Body of pancreas (tissue), 4 donors: ENCODE data around the gene SV2B. TPM values are rescaled to one million over a fixed set of nuclear protein-coding genes. Genes with fewer than 3 reads are reported as not detected.

ENCODE experiments used
- ATAC-seq: fragments of 150-250 bp; one replicate; pipeline ENCODE4 v1.9.1; 2016
- DNase-seq, 4 donors: peaks; one replicate each; pipeline ENCODE4 v3.0.0-alpha.2; 2019
- H3K27ac ChIP-seq, 4 donors: fragments of 200-600 bp; sonication (generic); 1 replicate in 3 of 4; 2 replicates in 1 of 4; pipeline versions ENCODE4 v1.5.1 to v1.6.1; 2016 to 2019; ENCODE audit warnings: mild to moderate bottlenecking in 1 of 4, mixed read lengths in 1 of 4, moderate library complexity in 1 of 4
- H3K27me3 ChIP-seq, 2 donors: fragments of 200-600 bp; sonication (generic); one replicate each; pipeline ENCODE4 v1.6.0; 2016; ENCODE audit warnings: mild to moderate bottlenecking in 1 of 2
- H3K36me3 ChIP-seq, 2 donors: fragments of 200-600 bp; sonication (generic); replicated peaks in 1 of 2; 2 replicates each; pipeline ENCODE4 v1.5.1; 2016; ENCODE audit warnings: low read depth in 2 of 2; ENCODE audit not compliant: insufficient read depth in 1 of 2
- H3K4me1 ChIP-seq: fragments of 200-600 bp; sonication (generic); one replicate; pipeline ENCODE4 v1.6.0; 2016
- H3K4me3 ChIP-seq, 2 donors: fragments of 200-600 bp; sonication (generic); 1 replicate in 1 of 2; 2 replicates in 1 of 2; pipeline ENCODE4 v1.5.1; 2016 to 2019
- H3K9me3 ChIP-seq, 3 donors: fragments of 200-600 bp; sonication (generic); 1 replicate in 2 of 3; 2 replicates in 1 of 3; pipeline ENCODE4 v1.5.1; 2016
- CTCF ChIP-seq, 7 experiments: fragments of 450-650 bp in 4 of 7; fragments of 200-600 bp in 3 of 7; sonication (generic) in 3 of 7; IDR thresholded peaks; one replicate each; pipeline ENCODE4 v1.5.1; 2016 to 2019; ENCODE audit warnings: antibody characterized with exemption in 7 of 7
- POLR2A ChIP-seq, 3 donors: fragments of 450-650 bp; IDR thresholded peaks; one replicate each; pipeline ENCODE4 v1.6.1; 2016; ENCODE audit warnings: antibody characterized with exemption in 3 of 3, mild to moderate bottlenecking in 2 of 3
- WGBS, 2 donors: methylation state at CpG; one replicate each; pipeline ENCODE4 v1.1.5; 2017; 5-methylcytosine and 5-hydroxymethylcytosine counted together
- intact Hi-C: fragments of 100-400 bp; cut with DNase I; formaldehyde crosslinking; loops from one replicate; pipeline ENCODE4 v1.15.1; 2023
- total RNA-seq, 2 donors: library from RNA; depleted of rRNA; stranded (reverse); fragments of >200 nt; gene quantifications; one replicate each; pipeline ENCODE4 v1.1.0, GENCODE V29; 2016

Gene SV2B
- total RNA-seq, 2 donors from 2014 or later = 0.78 to 20.4 TPM

- intact Hi-C loops = no loop called here
- WGBS, 2 donors = 58 to 64% methylated on average over 8 to 10 of the region's 10 CpGs
- Histone ChIP-seq H3K27me3 (no peaks in the 10 kb centered on the region), H3K36me3 (no peaks in the 10 kb centered on the region), H3K27ac (peak overlapping the region in 3 of 4 donors; percentile 9 to 68 (median 34)), H3K9me3 (no peaks in the 10 kb centered on the region), H3K4me3 (no peak overlapping the region), H3K4me1 (peaks cover 46% of the 10 kb centered on the region)
- ATAC-seq (no peak), DNase-seq (no peak)
- TF ChIP-seq CTCF (IDR thresholded peaks at IDR 0.05) (no peak), POLR2A (IDR thresholded peaks at IDR 0.05) (no peak)
Observed at GRCh38 chr15:91152896-91153581, 53.0 kb downstream of the SV2B start.

- Histone ChIP-seq H3K4me1 (peaks cover 46% of the 10 kb centered on the region), H3K36me3 (no peaks in the 10 kb centered on the region), H3K27ac (peak overlapping the region in 1 of 4 donors; percentile 68), H3K27me3 (no peaks in the 10 kb centered on the region), H3K4me3 (no peak overlapping the region), H3K9me3 (no peaks in the 10 kb centered on the region)
- TF ChIP-seq CTCF (IDR thresholded peaks at IDR 0.05) (no peak), POLR2A (IDR thresholded peaks at IDR 0.05) (no peak)
- DNase-seq (no peak), ATAC-seq (no peak)
- intact Hi-C loops = no loop called here
- WGBS, 2 donors = 34 to 43% methylated on average over 1 of the region's 1 CpG
Observed at GRCh38 chr15:91153954-91154353, 53.9 kb downstream of the SV2B start.

GRCh38 chr15:91156175-91156726 lies 56.2 kb downstream of the SV2B start:
- 89 to 93% methylated on average over 6 of the region's 6 CpGs for WGBS, 2 donors
- TF ChIP-seq CTCF (IDR thresholded peaks at IDR 0.05) = no peak
- Histone ChIP-seq H3K4me1 (peaks cover 33% of the 10 kb centered on the region), H3K27me3 (no peaks in the 10 kb centered on the region), H3K36me3 (no peaks in the 10 kb centered on the region), H3K4me3 (no peak overlapping the region), H3K9me3 (no peaks in the 10 kb centered on the region), H3K27ac (peak overlapping the region in 1 of 4 donors; percentile 41)
- intact Hi-C loops = no loop called here
- ATAC-seq = no peak
- no peak for DNase-seq

- H3K27ac ChIP-seq = peak overlapping the region in 1 of 4 donors; percentile 29
- H3K9me3 ChIP-seq = no peaks in the 10 kb centered on the region
- no peak for DNase-seq
- 66 to 78% methylated on average over 7 of the region's 7 CpGs for whole genome bisulfite sequencing, 2 donors
- no peak for TF ChIP-seq CTCF (IDR thresholded peaks at IDR 0.05)
- no peak for TF ChIP-seq POLR2A (IDR thresholded peaks at IDR 0.05)
- ATAC-seq = no peak
- H3K4me3 ChIP-seq = no peak overlapping the region
- no peaks in the 10 kb centered on the region for H3K36me3 ChIP-seq
- intact Hi-C loops = no loop called here
- H3K4me1 ChIP-seq = peaks cover 9% of the 10 kb centered on the region
- no peaks in the 10 kb centered on the region for H3K27me3 ChIP-seq
Observed at GRCh38 chr15:91158415-91159394, 58.6 kb downstream of the SV2B start.
